ENCODE measurements around the gene CHERP. TPM values are rescaled to one million over a fixed set of nuclear protein-coding genes. Genes with fewer than 3 reads are reported as not detected.
"Not testable (repeated sequence)": the region's sequence is repeated elsewhere in the genome, so short reads cannot be mapped to it uniquely, and the experiment has no call there.

Gene CHERP
- polyA plus RNA-seq, 4 donors = 30.3 to 55.1 (median 36.6) TPM

DNA sequence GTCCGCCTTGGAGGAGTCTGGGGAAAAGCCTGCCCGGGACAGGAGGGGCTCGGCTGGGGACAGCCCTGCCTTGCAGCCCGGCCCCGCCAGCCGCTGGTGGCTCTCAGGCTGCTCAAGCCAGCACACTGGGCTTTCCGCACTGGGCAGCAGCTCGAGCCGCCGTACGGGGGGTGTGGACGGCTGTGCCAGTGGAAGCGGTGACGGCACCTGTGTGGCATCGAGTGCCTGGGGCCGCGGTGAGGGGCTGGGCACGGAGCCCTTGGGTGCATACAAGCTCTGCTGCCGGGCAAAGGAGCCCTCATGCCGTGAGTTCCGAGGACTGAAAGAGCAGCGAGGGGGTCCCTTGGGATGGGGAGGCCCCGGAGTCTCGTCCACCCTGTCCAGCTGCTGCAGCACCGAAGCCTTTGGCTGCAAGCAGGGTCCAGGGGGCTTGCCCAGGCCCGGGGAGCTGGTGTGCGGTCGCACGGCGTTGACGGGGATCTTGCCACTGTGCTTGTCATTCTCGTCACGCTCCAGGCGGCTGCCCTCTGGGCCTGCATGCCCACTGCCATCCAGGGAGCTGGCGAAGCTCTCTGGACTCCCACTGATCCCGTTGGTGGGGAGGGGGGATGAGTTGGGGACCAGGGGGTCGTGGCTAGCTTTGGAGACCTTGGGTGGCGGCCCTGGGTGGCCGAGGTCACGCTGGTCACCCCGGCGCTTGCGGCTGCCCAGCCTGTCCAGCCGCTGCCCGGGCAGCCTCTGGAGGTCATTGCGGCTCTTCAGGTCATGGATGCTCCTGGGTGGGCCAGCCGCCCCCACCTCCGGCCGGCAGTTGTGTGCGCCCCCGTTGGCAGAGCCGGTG, 34.7 kb upstream of the CHERP start:
- DNase-seq (ENCODE audit: low read depth in 4 of 4, low spot score in 3 of 4) = no peak

- DNase-seq (ENCODE audit: low read depth in 4 of 4, low spot score in 3 of 4) = no peak
Measured at GRCh38 chr19:16575861-16576689, 33.8 kb upstream of the CHERP start.

DNA sequence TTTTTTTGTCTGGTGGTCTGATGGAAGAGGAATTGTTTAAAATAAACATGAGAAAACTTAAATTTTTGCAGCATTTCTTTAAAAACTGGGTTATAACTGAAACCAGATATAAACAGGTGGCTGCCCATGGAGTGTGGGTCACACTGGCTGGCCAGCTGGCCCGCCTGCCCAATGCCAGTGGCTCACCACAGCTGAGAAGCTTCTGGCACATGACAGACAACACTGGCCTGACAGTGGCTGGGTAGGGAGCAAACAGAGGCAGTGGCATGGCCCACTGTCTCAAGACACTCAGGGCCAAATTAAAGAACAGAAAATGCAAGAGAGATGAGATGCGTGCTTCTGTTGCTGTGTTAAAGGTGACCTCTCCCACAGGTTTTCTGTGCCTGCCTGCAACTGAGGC, 33.0 kb upstream of the CHERP start:
- DNase-seq (ENCODE audit: low read depth in 4 of 4, low spot score in 3 of 4) = no peak

GRCh38 chr19:16573925-16574324, 31.7 kb upstream of the CHERP start:
- DNase-seq (ENCODE audit: low read depth in 4 of 4, low spot score in 3 of 4) = no peak

DNA sequence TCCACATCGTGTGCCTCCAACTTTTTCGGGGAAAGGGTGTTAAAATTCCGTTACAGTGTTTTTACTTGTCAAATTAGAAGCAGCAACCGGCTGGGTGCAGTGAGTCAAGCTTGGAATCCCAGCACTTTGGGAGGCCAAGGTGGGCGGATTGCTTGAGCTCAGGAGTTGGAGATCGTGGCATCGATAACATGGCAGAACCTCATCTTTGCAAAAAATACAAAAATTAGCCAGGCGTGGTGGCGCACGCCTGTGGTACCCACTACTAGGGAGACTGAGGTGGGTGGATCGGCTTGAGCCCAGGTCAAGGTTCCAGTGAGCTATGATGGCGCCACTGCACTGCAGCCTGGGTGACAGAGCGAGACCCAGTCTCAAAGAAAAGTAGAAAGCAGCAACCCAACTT, 31.1 kb upstream of the CHERP start:
- DNase-seq (ENCODE audit: low read depth in 4 of 4, low spot score in 3 of 4) = no peak

GRCh38 chr19:16572332-16573211, 30.3 kb upstream of the CHERP start, which contains the start of gene SLC35E1:
Gene SLC35E1 (minus strand): TSS chr19:16572415. CDS start chr19:16572364, 51 bp downstream.
- peak; percentile 82 to 93 (median 90) for DNase-seq (ENCODE audit: low read depth in 4 of 4, low spot score in 3 of 4)

- DNase-seq (ENCODE audit: low read depth in 4 of 4, low spot score in 3 of 4) = no peak
Measured at GRCh38 chr19:16571822-16572331, 29.6 kb upstream of the CHERP start.

DNA sequence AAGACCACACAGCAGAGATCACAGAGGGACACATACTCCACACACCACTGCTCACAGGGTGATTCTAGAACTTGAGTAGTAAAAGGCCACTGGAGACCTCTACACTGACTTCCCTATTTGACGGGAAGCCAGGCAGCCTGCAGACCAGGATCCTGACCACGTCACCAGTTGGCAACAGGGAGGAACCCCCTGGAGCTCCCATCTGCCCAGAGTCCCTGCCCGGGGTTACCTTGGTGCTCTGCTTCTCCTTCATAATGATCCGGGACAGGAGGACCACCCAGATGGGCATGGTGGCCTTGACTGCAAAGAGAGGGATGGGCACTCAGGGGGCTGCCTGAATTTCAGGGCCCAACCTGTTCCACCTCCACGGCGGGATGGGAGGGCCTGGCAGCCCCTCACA, 29.0 kb upstream of the CHERP start:
- no peak for DNase-seq (ENCODE audit: low read depth in 4 of 4, low spot score in 3 of 4)

GRCh38 chr19:16569609-16570320, 27.5 kb upstream of the CHERP start:
- DNase-seq (ENCODE audit: low read depth in 4 of 4, low spot score in 3 of 4) = no peak

GRCh38 chr19:16566702-16567101, 24.5 kb upstream of the CHERP start:
- no peak for DNase-seq (ENCODE audit: low read depth in 4 of 4, low spot score in 3 of 4)

DNA sequence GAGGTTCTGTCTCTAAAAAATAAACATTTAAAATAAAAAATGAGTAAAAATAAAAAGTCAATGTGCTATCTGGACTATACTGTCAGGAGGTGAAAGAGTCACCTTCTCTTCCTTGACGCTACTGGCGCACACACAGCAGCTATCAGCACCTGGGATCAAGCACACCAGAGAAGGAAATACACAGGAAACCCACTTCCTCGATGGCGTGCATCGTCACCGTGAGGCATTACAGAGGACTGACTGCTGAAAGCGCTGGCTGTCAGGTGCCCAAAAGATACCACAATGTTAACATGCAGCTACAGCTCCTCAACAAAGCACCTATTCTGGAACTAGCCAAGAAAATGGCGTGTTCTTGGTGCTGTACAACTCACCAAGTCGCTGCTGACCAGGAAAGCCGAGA, 23.9 kb upstream of the CHERP start:
- DNase-seq (ENCODE audit: low read depth in 4 of 4, low spot score in 3 of 4) = no peak

DNA sequence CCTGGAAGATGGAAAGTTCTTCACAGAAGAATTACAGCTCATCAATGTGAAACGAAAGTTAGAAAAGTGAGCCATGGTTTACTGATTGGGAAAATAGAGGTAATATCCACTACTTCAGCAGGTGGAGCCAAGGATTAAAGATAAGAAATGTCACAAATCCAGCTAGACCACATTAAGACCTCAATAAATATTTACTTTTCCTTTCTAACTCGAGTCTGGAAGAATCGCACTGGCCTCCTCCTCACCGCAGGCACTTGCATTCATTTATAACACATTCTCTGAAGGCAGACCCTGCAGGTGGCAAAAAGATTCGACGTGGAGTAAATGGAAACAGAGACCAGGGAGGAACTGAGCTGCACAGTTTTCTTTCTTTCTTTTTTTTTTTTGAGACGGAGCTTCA, 22.6 kb upstream of the CHERP start:
- DNase-seq (ENCODE audit: low read depth in 4 of 4, low spot score in 3 of 4) = no peak

GRCh38 chr19:16562608-16563025, 20.4 kb upstream of the CHERP start:
- DNase-seq (ENCODE audit: low read depth in 4 of 4, low spot score in 3 of 4) = no peak

DNA sequence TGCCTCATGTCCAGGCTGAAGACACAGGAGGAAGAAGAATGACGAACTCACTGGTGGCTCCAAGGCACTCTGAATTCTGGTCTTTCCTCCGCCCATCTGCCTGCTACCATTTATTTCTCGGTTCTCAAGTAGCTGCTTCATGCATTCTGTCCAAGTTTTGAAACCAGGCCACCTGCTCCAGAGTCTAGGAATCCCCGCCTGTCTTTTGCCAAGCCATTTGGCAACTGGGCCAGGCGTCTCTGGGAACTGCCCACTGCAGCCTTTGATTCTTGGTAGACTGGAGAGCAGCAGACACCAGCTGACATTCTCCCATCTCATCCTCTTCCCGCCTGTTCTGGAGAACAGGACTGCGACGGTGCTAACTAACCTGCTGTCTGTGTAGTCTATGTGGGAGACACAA, 19.1 kb upstream of the CHERP start:
- DNase-seq (ENCODE audit: low read depth in 4 of 4, low spot score in 3 of 4) = no peak

DNA sequence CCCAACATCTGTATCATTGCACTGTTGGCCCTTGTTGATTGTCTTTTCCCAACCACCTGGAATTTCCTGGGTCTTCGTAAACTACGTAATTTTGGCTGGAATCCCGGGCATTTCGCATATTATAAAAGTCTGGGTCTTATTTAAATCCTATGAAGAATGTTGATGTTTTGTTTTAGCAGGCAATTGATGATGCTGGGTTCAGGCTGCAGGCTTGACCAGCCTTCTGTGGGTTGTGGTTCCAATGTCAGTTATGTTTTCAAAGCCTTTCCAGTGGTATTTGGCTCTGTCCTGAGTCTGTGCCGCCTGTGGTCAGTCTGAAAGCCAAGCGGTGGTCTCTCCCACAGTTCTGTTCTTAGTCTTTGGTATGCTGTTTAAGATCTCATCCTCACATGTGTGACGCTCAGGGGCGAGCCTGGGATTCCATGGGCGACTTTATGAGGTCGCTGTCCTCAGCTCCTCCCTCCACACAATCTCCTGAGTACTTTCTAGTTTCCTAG, 17.6 kb upstream of the CHERP start:
- DNase-seq (ENCODE audit: low read depth in 4 of 4, low spot score in 3 of 4) = no peak

GRCh38 chr19:16554776-16555175, 12.5 kb upstream of the CHERP start:
- no peak for DNase-seq (ENCODE audit: low read depth in 4 of 4, low spot score in 3 of 4)

GRCh38 chr19:16551902-16552301, 9.7 kb upstream of the CHERP start:
- DNase-seq (ENCODE audit: low read depth in 4 of 4, low spot score in 3 of 4) = not testable (repeated sequence)

GRCh38 chr19:16548956-16549355, 6.7 kb upstream of the CHERP start:
- no peak for DNase-seq (ENCODE audit: low read depth in 4 of 4, low spot score in 3 of 4)

- no peak for DNase-seq (ENCODE audit: low read depth in 4 of 4, low spot score in 3 of 4)
Measured at GRCh38 chr19:16544473-16545231, 2.4 kb upstream of the CHERP start.
